Mesodermal cell (in vitro differentiated cells): ENCODE data around the gene PLXND1.

Experiments
- H3K27ac ChIP-seq: 2 replicates; pipeline ENCODE4 v1.7.0; 2013; ENCODE audit warnings: mild to moderate bottlenecking, low read depth, low read length, moderate library complexity; ENCODE audit not compliant: severe bottlenecking
- H3K36me3 ChIP-seq: 2 replicates; pipeline ENCODE4 v1.7.1; 2013; ENCODE audit warnings: mild to moderate bottlenecking, low read length, moderate library complexity; ENCODE audit not compliant: control insufficient read depth, insufficient read depth
- H3K4me1 ChIP-seq: one replicate; pipeline ENCODE4 v1.7.1; 2013; ENCODE audit warnings: mild to moderate bottlenecking, low read length; ENCODE audit not compliant: insufficient read depth, control insufficient read depth, poor library complexity, severe bottlenecking
- H3K4me3 ChIP-seq: 2 replicates; pipeline ENCODE4 v1.7.0; 2013; ENCODE audit warnings: low read length, control low read depth, mild to moderate bottlenecking; ENCODE audit not compliant: insufficient read depth, poor library complexity, severe bottlenecking; ENCODE audit errors: extremely low read depth
- H3K9me3 ChIP-seq: 2 replicates; pipeline ENCODE4 v1.7.1; 2013; ENCODE audit warnings: mild to moderate bottlenecking, low read length, moderate library complexity; ENCODE audit not compliant: control insufficient read depth
- WGBS, 2 experiments: methylation state at CpG; one replicate each; pipeline ENCODE4 v1.1.5; 2013; ENCODE audit warnings: missing lambda C conversion rate in 2 of 2; ENCODE audit not compliant: insufficient coverage in 2 of 2; 5-methylcytosine and 5-hydroxymethylcytosine counted together

PLXND1 gene

DNA sequence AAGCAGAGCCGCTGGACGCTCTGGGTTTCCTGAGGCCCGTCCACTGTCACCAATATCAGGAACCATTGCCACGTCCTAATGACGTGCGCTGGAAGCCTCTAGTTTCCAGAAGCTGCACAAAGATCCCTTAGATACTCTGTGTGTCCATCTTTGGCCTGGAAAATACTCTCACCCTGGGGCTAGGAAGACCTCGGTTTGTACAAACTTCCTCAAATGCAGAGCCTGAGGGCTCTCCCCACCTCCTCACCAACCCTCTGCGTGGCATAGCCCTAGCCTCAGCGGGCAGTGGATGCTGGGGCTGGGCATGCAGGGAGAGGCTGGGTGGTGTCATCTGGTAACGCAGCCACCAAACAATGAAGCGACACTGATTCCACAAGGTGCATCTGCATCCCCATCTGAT is 74.8 kb downstream of the PLXND1 start:
- Histone ChIP-seq H3K4me1 (peaks cover 18% of the 10 kb centered on the region), H3K9me3 (no peaks in the 10 kb centered on the region), H3K27ac (no peak overlapping the region), H3K4me3 (no peak overlapping the region), H3K36me3 (no peaks in the 10 kb centered on the region)
- 94 to 97% methylated on average over 11 of the region's 11 CpGs for WGBS, 2 experiments

- Histone ChIP-seq H3K36me3 (no peaks in the 10 kb centered on the region), H3K27ac (no peak overlapping the region), H3K4me1 (peaks cover 18% of the 10 kb centered on the region), H3K9me3 (no peaks in the 10 kb centered on the region), H3K4me3 (no peak overlapping the region)
- WGBS, 2 experiments = 96 to 97% methylated on average over 12 to 13 of the region's 13 CpGs
These were observed 75.7 kb downstream of the PLXND1 start for GRCh38 chr3:129530821-129531220.

GRCh38 chr3:129530251-129530791 is 76.2 kb downstream of the PLXND1 start:
- WGBS, 2 experiments = 8 to 19% methylated on average over 3 to 4 of the region's 6 CpGs
- Histone ChIP-seq H3K4me3 (no peak overlapping the region), H3K9me3 (no peaks in the 10 kb centered on the region), H3K36me3 (no peaks in the 10 kb centered on the region), H3K4me1 (peaks cover 18% of the 10 kb centered on the region), H3K27ac (no peak overlapping the region)

DNA sequence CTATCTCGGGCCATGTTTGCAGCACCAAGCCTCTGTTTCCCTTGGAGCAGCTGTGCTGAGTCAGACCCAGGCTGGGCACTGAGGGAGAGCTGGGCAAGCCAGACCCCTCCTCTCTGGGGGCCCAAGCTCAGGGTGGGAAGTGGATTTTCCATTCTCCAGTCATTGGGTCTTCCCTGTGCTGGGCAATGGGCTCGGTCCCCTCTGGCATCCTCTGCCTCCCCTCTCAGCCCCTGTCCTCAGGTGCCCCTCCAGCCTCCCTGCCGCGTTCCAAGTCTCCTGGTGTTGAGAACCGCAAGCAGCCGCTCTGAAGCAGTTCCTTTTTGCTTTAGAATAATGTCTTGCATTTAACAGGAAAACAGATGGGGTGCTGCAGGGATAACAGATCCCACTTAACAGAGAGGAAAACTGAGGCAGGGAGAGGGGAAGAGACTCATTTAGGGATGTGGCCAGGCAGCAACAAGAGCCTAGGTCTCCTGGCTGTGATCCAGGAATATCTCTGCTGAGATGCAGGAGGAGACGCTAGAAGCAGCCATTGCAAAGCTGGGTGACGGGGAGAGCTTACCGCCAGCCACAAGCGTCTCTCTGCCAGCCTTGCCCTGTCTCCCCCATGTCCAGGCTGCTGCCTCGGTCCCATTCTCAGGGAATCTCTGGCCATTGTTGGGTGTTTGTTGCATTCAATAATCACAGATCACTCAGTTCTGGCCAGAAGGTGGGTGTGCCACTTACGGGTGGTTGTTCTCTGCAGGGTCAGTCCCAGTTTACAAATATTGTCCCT is 76.9 kb downstream of the PLXND1 start:
- no peak overlapping the region for H3K4me3 ChIP-seq

DNA sequence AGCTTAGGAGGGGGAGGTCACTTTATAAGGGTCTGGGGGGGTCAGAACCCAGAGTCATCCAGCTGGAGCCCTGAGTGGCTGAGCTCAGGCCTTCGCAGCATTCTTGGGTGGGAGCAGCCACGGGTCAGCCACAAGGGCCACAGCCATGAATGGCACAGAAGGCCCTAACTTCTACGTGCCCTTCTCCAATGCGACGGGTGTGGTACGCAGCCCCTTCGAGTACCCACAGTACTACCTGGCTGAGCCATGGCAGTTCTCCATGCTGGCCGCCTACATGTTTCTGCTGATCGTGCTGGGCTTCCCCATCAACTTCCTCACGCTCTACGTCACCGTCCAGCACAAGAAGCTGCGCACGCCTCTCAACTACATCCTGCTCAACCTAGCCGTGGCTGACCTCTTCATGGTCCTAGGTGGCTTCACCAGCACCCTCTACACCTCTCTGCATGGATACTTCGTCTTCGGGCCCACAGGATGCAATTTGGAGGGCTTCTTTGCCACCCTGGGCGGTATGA is 77.8 kb downstream of the PLXND1 start, which contains the start of gene RHO:
Gene RHO (plus strand): TSS at position 51 of the 512 bp plus-strand sequence. CDS start 95 bp downstream, at position 146.
- Histone ChIP-seq H3K9me3 (no peaks in the 10 kb centered on the region), H3K36me3 (no peaks in the 10 kb centered on the region), H3K4me3 (no peak within 1 kb of the TSS), H3K27ac (no peak within 1 kb of the TSS), H3K4me1 (peaks cover 9% of the 10 kb centered on the region)
- 94 to 97% methylated on average over 17 of the region's 18 CpGs for WGBS, 2 experiments

More for the DNA sequence above, 76.9 kb downstream of the PLXND1 start:
- Histone ChIP-seq H3K9me3 (no peaks in the 10 kb centered on the region), H3K27ac (no peak overlapping the region), H3K36me3 (no peaks in the 10 kb centered on the region), H3K4me1 (peaks cover 15% of the 10 kb centered on the region)
- WGBS, 2 experiments = 83 to 97% methylated on average over 7 to 8 of the region's 12 CpGs

- H3K4me3 ChIP-seq = no peak overlapping the region
- no peaks in the 10 kb centered on the region for H3K36me3 ChIP-seq
- WGBS, 2 experiments = 93 to 96% methylated on average over 11 of the region's 11 CpGs
These were observed 79.2 kb downstream of the PLXND1 start for GRCh38 chr3:129527262-129527661.

GRCh38 chr3:129526121-129526900 is 80.2 kb downstream of the PLXND1 start:
- Histone ChIP-seq H3K36me3 (no peaks in the 10 kb centered on the region), H3K4me3 (no peak overlapping the region), H3K9me3 (no peaks in the 10 kb centered on the region), H3K4me1 (peaks cover 9% of the 10 kb centered on the region), H3K27ac (no peak overlapping the region)
- WGBS, 2 experiments = 90 to 91% methylated on average over 7 to 9 of the region's 12 CpGs

More at GRCh38 chr3:129527262-129527661, 79.2 kb downstream of the PLXND1 start:
- Histone ChIP-seq H3K27ac (no peak overlapping the region), H3K4me1 (peaks cover 9% of the 10 kb centered on the region), H3K9me3 (no peaks in the 10 kb centered on the region)

DNA sequence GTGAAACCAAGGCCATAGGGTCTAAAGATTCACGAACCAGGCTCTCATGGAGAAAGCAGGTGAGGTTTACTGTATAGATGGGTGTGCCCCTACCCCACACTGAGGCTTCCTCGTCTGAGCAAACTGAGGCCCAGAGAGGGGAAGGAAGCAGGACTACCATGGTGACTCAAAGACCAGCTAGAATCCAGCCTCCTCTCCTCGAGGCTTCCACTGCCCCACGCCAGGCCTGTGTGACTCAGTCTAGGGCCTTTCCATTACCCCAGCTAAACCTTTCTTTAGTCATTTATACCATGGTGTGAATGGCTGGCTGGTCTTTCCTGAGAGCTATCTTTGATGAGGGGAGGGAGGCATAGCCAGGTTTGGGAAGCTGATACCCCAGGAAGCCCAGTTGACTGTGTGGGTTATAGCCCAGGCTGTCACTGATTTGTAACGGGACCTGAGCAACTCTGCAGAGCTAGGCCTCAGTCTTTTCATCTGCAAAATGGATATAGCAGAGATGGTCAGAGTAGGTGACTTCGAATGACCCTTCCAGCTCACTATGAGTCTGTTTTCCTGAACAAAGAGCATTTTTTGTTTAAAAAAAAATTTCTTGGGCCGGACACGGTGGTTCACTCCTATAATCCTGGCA is 81.0 kb downstream of the PLXND1 start:
- no peak overlapping the region for H3K4me3 ChIP-seq
- no peak overlapping the region for H3K27ac ChIP-seq
- H3K36me3 ChIP-seq = no peaks in the 10 kb centered on the region
- H3K4me1 ChIP-seq = peaks cover 5% of the 10 kb centered on the region
- H3K9me3 ChIP-seq = no peaks in the 10 kb centered on the region
- WGBS, 2 experiments = 95 to 98% methylated on average over 5 of the region's 8 CpGs

DNA sequence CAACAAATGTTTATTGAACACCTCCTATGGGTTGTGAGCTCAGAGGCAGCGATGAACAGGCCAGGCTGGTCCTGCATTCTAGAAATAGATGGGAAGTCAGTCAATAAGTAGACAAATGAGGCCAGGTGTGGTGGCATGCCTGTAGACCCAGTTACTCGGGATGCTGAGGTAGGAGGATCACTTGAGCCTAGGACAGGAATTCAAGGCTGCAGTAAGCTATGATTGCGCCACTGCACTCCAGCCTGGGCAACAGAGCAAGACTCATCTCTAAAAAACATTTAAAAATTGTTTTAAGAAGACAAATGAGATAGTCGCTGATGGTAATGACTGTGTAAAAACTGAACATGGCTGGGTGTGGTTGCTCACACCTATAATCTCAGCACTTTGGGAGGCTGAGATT is 82.4 kb downstream of the PLXND1 start:
- no peak overlapping the region for H3K27ac ChIP-seq
- H3K9me3 ChIP-seq = no peaks in the 10 kb centered on the region
- H3K4me3 ChIP-seq = no peak overlapping the region
- 96 to 100% methylated on average over 2 to 3 of the region's 4 CpGs for WGBS, 2 experiments
- no peaks in the 10 kb centered on the region for H3K4me1 ChIP-seq
- H3K36me3 ChIP-seq = no peaks in the 10 kb centered on the region

DNA sequence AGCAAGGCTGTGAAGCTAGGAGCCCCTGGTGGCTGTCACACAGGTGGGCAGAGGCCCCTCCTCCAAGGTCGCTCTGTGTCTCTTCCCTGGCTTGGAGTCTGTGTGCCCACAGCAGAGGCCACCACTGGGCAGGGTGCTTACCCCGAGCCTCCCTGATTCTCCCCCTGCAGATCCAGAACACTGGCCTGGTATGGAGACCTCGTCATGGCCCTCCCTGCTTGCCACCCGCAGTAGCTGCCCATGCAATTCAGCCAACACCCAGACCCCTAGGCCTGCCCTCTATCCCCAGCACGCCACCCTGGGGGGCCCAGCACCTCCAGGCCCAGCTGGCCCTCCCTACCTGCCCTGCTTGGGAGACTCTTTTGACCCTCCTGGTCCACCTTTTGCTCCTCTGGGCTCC is 83.5 kb downstream of the PLXND1 start:
- no peak overlapping the region for H3K27ac ChIP-seq
- H3K4me3 ChIP-seq = no peak overlapping the region
- no peaks in the 10 kb centered on the region for H3K9me3 ChIP-seq
- whole genome bisulfite sequencing, 2 experiments = 92 to 94% methylated on average over 5 of the region's 5 CpGs
- no peaks in the 10 kb centered on the region for H3K4me1 ChIP-seq
- H3K36me3 ChIP-seq = no peaks in the 10 kb centered on the region
